Measurements from ENCODE around the gene RNF169.
A peak's percentile ranks its signal among the peaks of the same experiment; 100 is the strongest.

The RNF169 gene, protein sequence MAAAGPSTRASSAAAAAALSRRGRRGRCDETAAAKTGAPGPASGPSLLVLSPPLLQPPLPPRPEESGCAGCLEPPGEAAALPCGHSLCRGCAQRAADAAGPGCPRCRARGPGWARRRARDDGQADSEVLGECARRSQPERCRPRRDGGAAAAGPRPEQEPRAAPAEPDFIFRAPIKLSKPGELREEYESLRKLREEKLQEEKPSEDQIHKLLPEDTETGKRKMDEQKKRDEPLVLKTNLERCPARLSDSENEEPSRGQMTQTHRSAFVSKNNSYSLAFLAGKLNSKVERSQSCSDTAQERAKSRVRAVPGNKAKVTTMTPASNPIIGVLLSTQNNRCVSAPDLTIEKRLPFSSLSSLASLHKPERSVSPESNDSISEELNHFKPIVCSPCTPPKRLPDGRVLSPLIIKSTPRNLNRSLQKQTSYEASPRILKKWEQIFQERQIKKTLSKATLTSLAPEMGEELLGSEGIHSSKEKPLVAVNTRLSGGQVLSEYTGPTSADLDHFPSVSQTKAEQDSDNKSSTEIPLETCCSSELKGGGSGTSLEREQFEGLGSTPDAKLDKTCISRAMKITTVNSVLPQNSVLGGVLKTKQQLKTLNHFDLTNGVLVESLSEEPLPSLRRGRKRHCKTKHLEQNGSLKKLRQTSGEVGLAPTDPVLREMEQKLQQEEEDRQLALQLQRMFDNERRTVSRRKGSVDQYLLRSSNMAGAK

GRCh38 chr11:74748211-74749126 is at the start of gene RNF169:
Gene RNF169, plus strand, starts transcription at chr11:74748849. Its CDS starts 32 bp downstream, at chr11:74748881.
- peak; percentile 86 to 88 for DNase-seq

- DNase-seq = no peak
These were observed 48.8 kb upstream of the RNF169 start for GRCh38 chr11:74699615-74700396.

GRCh38 chr11:74701351-74701750 is 47.3 kb upstream of the RNF169 start:
- no peak for DNase-seq

- peak; percentile 41 to 50 for DNase-seq
These were observed 46.2 kb upstream of the RNF169 start for GRCh38 chr11:74702383-74703007.

DNA sequence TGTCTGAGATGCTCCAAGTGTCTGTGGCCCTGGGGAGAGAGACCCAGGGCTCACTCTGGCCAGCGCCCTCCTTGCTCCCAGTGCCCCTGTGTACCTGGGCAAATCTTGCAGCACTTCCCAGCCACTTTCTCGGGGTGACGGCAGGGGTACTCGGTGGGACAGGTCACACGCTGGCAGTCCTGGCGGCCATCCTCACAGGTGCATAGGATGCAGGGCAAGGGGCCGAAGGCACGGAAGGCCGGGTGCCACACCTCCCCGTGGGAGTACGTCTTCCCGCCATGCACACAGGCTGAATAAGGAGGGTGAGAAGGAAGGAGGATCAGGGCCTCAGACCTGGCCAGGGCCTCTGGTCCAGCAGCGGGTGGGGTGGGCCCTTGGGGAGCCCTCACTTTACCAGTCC is 45.4 kb upstream of the RNF169 start:
- DNase-seq = no peak

GRCh38 chr11:74707182-74707581 is 41.5 kb upstream of the RNF169 start:
- DNase-seq = no peak

GRCh38 chr11:74707602-74708510 is 40.8 kb upstream of the RNF169 start:
- no peak for DNase-seq

GRCh38 chr11:74709175-74709574 is 39.5 kb upstream of the RNF169 start:
- no peak for DNase-seq

DNA sequence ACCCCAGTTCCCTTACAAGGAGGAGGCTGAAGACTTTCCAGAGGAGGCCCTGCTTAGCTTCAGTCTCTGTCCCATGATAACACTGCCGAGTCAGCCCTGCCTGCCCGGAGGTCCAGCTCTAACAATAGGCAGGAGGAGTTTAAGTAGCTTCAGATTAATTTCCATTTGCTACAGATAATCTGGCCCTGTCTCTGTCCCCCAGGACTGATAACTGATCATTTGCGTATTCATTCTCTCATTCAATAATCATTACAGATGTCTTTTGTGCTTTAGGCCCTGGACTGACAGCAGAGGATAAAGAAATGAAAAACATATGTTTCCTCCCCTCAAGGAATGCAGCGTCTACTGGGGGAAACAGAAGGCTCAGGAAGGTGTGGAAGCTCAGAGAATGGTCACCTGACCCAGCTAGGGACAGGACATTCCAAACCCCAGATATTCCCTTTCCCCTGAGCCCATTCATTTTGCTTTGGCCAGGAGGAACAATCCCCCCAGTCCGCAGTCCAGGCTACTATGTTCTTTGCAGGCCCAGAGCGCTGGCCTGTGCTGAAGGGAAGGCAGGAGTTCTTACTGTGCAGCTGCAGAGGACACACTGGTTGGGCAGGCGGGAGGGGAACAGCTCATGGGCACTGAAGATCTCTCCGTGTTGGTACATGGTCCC is 38.2 kb upstream of the RNF169 start:
- no peak for DNase-seq

DNA sequence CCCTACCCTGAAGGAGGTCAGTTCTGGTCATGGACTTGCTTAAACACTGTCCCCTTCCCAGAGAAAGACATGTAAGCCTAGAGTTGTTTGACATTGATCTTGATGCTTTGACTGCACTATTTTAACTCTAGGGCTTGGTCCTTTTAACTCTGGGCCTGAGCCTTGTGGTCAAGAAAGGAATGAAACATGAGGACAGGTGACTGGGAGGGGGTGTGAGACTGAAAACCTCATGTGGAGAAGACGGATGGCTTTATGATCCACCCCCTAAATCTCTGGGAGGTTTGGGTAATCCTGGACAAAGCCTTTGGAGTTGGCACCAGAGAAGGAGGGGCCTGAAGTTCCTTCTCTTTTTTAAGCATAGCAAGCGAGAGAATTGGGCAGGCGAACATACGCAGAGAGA is 35.0 kb upstream of the RNF169 start:
- no peak for DNase-seq

GRCh38 chr11:74714904-74715303 is 33.7 kb upstream of the RNF169 start:
- no peak for DNase-seq

GRCh38 chr11:74717221-74717969 is 31.3 kb upstream of the RNF169 start:
- no peak for DNase-seq

GRCh38 chr11:74719011-74719410 is 29.6 kb upstream of the RNF169 start:
- DNase-seq = no peak

DNA sequence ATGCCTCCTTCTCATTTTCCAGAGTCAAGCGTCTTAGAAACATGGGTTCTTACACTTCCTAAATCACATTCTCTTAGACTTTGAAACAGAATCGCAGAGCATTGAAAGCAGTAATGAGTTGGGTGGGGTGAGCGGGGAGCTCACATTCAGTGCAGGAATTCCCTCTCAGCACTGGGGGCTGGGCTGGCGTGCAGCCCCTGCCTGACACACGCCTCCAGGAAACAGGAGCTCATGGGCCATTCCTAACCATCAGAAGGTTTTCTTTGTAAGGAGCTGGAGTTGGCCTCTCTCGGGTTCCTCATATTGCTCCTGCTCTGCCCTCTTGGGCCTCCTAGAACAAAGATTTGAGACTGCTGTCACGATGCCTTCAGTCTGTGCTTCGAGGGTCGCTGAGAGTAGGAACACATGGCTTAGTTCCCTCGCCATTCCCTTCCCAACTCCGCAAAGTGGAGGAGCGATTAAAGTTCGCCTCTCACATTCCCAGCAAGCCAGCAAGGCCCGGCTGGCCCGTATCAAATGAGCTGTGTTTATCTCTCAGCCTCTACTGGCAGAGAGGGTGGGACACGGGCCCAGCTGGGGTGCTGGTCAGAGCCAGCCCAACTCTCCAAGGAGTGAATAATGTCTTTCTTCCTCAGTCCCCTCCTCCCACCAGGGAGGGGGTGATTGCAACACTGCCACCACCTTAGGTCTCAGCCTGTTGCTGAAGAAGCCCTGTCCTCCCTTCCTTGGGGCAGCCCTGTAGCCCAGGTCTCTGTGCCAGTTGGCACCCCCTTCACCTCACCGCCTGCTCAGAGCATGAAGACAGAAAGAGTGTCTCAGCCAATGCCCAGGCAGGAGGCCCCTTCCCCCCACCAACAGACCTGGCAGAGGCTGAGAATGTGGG is 27.8 kb upstream of the RNF169 start:
- DNase-seq = no peak

DNA sequence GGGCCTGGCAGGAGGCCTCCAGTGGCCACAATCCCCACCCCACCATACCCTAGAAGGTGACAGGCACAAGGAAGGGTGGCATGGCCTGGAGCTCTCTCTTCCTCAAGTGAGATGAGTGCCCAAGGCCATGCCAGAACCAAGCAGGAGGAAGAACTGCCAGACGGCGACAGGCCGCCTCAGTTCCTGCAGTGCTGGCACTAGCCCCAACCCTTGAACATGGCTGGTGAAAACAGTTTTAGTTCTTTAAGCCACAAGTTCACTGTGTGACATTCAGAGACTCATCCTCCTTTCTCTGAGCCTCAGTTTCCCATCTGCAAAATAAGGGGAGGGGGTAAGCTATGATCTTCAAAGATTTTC is 27.2 kb upstream of the RNF169 start:
- no peak for DNase-seq

DNA sequence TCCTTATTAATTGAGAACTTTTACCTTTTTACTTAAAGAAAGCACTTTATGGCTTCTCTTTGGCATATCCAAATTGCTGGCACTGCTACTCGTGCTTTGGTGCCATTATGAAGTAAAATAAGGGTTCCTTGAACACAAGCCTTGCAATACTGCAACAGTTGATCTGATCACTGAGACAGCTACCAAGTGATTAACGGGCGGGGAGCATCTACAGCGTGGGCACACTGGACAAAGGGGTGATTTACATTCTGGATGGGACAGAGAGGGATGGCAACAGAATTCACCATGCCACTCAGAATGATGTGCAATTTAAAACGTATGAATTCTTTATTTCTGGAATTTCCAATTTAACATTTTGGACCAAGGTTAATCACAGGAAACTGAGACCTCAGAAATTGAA is 25.1 kb upstream of the RNF169 start:
- no peak for DNase-seq

- DNase-seq = no peak
These were observed 22.9 kb upstream of the RNF169 start for GRCh38 chr11:74725701-74726100.

- DNase-seq = peak; percentile 47 to 53
These were observed 22.0 kb upstream of the RNF169 start for GRCh38 chr11:74726547-74727182.

Measured in activated CD4-positive, alpha-beta T cell treated with anti-CD3 and anti-CD28 coated beads for 4 hours (primary cell).